KMS-11 (cell line): ENCODE measurements around the gene TCHH.

Experiments used
- H2AFZ ChIP-seq: fragments of 200-600 bp; sonication (generic); 2 replicates; pipeline ENCODE4 v1.6.1; 2016; ENCODE audit warnings: antibody characterized with exemption, mixed run types, low read depth
- H3K27ac ChIP-seq: fragments of 200-600 bp; sonication (generic); 2 replicates; pipeline ENCODE4 v1.6.1; 2016; ENCODE audit warnings: mild to moderate bottlenecking, mixed run types
- H3K27me3 ChIP-seq: fragments of 200-600 bp; sonication (generic); 2 replicates; pipeline ENCODE4 v1.6.1; 2017; ENCODE audit warnings: mild to moderate bottlenecking, low read depth, mixed run types, moderate library complexity; ENCODE audit not compliant: insufficient read depth
- H3K36me3 ChIP-seq: fragments of 200-600 bp; sonication (generic); 2 replicates; pipeline ENCODE4 v1.6.1; 2017; ENCODE audit warnings: mild to moderate bottlenecking, mixed run types; ENCODE audit not compliant: insufficient read depth
- H3K4me1 ChIP-seq: fragments of 200-600 bp; sonication (generic); 2 replicates; pipeline ENCODE4 v1.6.1; 2016; ENCODE audit warnings: mild to moderate bottlenecking, low read depth, mixed run types; ENCODE audit not compliant: poor library complexity, severe bottlenecking
- H3K4me2 ChIP-seq: fragments of 200-600 bp; sonication (generic); 2 replicates; pipeline ENCODE4 v1.7.0; 2016; ENCODE audit warnings: mild to moderate bottlenecking, mixed run types
- H3K4me3 ChIP-seq: fragments of 200-600 bp; sonication (generic); IDR thresholded peaks from 2 replicates; pipeline ENCODE4 v1.6.1; 2017; ENCODE audit warnings: low read depth, low read length, mixed read lengths; ENCODE audit not compliant: insufficient read depth
- H3K79me2 ChIP-seq: fragments of 200-600 bp; sonication (generic); 2 replicates; pipeline ENCODE4 v1.6.1; 2016; ENCODE audit warnings: low read depth, mixed run types; ENCODE audit not compliant: insufficient read depth
- H3K9ac ChIP-seq: fragments of 200-600 bp; sonication (generic); 2 replicates; pipeline ENCODE4 v1.6.1; 2016; ENCODE audit warnings: mild to moderate bottlenecking, mixed run types
- H4K20me1 ChIP-seq: fragments of 200-600 bp; sonication (generic); 2 replicates; pipeline ENCODE4 v1.6.1; 2016; ENCODE audit warnings: mild to moderate bottlenecking, mixed run types; ENCODE audit not compliant: insufficient read depth
- TF ChIP-seq, protein P1 (sequence below): fragments of 200-600 bp; sonication (generic); conservative IDR thresholded peaks from 2 replicates; pipeline ENCODE4 v1.6.1; 2017; ENCODE audit warnings: low read depth, mild to moderate bottlenecking, antibody characterized with exemption, low read length, moderate library complexity, mixed read lengths

The TCHH gene, protein sequence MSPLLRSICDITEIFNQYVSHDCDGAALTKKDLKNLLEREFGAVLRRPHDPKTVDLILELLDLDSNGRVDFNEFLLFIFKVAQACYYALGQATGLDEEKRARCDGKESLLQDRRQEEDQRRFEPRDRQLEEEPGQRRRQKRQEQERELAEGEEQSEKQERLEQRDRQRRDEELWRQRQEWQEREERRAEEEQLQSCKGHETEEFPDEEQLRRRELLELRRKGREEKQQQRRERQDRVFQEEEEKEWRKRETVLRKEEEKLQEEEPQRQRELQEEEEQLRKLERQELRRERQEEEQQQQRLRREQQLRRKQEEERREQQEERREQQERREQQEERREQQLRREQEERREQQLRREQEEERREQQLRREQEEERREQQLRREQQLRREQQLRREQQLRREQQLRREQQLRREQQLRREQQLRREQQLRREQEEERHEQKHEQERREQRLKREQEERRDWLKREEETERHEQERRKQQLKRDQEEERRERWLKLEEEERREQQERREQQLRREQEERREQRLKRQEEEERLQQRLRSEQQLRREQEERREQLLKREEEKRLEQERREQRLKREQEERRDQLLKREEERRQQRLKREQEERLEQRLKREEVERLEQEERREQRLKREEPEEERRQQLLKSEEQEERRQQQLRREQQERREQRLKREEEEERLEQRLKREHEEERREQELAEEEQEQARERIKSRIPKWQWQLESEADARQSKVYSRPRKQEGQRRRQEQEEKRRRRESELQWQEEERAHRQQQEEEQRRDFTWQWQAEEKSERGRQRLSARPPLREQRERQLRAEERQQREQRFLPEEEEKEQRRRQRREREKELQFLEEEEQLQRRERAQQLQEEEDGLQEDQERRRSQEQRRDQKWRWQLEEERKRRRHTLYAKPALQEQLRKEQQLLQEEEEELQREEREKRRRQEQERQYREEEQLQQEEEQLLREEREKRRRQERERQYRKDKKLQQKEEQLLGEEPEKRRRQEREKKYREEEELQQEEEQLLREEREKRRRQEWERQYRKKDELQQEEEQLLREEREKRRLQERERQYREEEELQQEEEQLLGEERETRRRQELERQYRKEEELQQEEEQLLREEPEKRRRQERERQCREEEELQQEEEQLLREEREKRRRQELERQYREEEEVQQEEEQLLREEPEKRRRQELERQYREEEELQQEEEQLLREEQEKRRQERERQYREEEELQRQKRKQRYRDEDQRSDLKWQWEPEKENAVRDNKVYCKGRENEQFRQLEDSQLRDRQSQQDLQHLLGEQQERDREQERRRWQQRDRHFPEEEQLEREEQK (N-terminal part only)

DNA sequence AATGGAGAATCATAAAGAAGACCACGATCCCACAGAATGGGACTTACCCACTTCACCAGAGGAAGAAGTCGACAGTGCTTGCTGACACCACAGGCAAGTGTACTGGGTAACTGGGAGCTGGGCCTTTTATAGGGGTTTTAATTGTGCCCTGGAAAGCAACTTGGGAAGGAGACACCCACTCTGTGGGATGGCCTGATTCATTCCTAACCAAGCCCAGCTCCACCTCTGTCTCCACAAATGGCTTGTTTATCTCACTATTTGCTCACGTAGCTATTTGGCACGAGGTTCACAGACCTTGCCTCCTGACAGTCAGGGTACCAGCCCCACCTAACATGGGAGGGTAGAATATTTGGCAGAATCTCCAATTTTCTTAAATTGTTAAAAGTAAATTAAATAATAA lies at the start of gene TCHH:
TCHH (minus strand) TSS at position 101 of the 400 bp plus-strand sequence. CDS start 1,364 bp downstream, outside the sequence.
- Histone ChIP-seq H3K4me2 (no peak within 1 kb of the TSS), H3K9ac (no peak within 1 kb of the TSS), H4K20me1 (no peaks in the 10 kb centered on the region), H3K36me3 (no peaks in the 10 kb centered on the region), H3K4me3 (no peak within 1 kb of the TSS), H3K79me2 (no peaks in the 10 kb centered on the region), H2AFZ (no peak within 1 kb of the TSS), H3K27me3 (peaks cover 9% of the 10 kb centered on the region), H3K4me1 (peaks cover 25% of the 10 kb centered on the region), H3K27ac (no peak within 1 kb of the TSS)
- TF ChIP-seq, protein P1, sequence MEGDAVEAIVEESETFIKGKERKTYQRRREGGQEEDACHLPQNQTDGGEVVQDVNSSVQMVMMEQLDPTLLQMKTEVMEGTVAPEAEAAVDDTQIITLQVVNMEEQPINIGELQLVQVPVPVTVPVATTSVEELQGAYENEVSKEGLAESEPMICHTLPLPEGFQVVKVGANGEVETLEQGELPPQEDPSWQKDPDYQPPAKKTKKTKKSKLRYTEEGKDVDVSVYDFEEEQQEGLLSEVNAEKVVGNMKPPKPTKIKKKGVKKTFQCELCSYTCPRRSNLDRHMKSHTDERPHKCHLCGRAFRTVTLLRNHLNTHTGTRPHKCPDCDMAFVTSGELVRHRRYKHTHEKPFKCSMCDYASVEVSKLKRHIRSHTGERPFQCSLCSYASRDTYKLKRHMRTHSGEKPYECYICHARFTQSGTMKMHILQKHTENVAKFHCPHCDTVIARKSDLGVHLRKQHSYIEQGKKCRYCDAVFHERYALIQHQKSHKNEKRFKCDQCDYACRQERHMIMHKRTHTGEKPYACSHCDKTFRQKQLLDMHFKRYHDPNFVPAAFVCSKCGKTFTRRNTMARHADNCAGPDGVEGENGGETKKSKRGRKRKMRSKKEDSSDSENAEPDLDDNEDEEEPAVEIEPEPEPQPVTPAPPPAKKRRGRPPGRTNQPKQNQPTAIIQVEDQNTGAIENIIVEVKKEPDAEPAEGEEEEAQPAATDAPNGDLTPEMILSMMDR, result no peak

DNA sequence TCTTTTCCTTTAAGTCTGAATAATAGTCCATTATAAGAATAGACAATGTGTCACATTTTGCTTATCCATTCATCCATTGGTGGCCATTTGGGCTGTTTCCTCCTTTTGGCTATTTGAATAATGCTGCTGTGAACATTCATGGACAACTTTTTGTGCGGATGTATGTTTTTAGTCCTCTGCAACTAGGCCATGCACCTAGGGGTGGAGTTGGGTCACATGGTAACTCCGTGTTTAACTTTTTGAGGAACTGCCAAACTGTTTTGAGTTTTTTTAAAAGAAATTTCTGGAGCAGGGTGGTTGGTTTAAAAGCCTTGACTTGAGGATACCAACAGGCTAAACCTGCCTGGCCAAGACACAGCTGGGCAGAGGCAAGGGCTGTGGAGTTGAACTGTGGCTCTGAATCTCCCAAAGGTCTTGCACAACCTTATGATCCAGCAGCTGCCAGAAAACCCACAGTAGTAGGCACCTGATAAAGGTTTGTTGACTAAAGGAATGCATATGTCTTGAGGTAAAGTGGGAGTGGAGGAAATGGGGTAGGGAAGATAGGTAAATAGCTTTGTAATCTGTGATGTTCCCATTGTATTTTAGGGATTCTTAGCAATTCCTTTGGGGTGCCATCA lies 49.4 kb upstream of the TCHH start:
- H4K20me1 ChIP-seq, result no peaks in the 10 kb centered on the region
- H3K27me3 ChIP-seq, result no peaks in the 10 kb centered on the region
- no peak overlapping the region for H2AFZ ChIP-seq
- H3K27ac ChIP-seq, result no peak overlapping the region
- peaks cover 25% of the 10 kb centered on the region for H3K4me1 ChIP-seq
- no peak overlapping the region for H3K4me2 ChIP-seq
- TF ChIP-seq, protein P1, result no peak
- H3K9ac ChIP-seq, result no peak overlapping the region
- H3K79me2 ChIP-seq, result no peaks in the 10 kb centered on the region
- H3K36me3 ChIP-seq, result no peaks in the 10 kb centered on the region
- H3K4me3 ChIP-seq, result no peak overlapping the region

DNA sequence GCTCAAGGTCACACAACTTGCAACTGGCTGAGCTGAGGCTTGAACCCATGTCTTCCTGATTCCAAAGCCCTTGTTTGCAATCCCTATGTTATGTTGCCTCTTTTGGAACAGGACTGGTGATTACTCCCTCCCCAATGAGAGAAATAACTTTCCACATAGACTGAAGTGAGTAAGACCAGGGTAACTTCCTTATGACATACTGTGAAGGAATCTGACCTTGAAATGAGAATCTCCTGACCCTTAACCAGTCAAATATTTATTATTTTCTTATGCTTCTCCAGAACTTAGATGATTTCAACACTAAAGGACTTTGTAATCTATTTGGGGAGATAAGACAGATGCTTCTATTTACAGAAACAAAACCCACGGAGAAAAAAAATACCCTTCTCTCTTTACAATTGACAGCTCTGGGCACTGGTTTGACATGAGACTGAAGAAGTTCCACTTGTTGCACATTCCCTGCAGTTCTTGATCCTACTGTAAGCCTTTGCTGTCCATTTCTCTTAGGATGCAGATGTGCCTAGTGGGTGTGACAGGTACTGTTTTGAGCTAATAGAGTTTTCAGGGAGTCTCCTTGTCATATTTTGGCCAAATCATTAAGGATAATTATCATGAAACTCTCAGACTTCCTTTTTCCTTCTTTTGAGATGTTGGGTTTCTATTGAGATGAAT lies 47.7 kb upstream of the TCHH start:
- no peaks in the 10 kb centered on the region for H3K79me2 ChIP-seq
- H3K9ac ChIP-seq, result no peak overlapping the region
- no peak overlapping the region for H3K4me2 ChIP-seq
- H2AFZ ChIP-seq, result no peak overlapping the region
- no peak overlapping the region for H3K27ac ChIP-seq
- H3K4me3 ChIP-seq, result no peak overlapping the region
- H3K4me1 ChIP-seq, result peaks cover 8% of the 10 kb centered on the region
- no peaks in the 10 kb centered on the region for H3K27me3 ChIP-seq
- H4K20me1 ChIP-seq, result no peaks in the 10 kb centered on the region
- TF ChIP-seq, protein P1, result no peak
- H3K36me3 ChIP-seq, result no peaks in the 10 kb centered on the region
